ENCODE measurements around the gene VPS11. TPM values are rescaled to one million over a fixed set of nuclear protein-coding genes. Genes with fewer than 3 reads are reported as not detected.

The VPS11 gene
- total RNA-seq, 1 experiment from 2014 or later = 48.7 TPM

DNA sequence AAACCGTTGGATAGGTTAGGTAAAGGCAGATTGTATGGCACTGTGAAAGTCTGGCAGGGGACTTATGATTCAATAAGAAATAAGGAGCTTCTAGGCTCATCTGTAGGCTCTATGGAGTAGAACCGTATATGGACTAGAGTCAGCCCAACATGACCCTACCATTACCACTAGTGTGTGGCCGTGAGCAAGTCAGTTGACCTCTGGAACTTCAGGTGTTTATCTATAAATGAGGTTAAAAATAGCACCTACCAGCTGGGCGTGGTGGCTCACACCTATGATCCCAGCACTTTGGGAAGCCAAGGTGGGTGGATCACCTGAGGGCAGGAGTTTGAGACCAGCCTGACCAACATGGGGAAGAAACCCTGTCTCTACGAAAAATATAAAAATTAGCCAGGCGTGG is 58.2 kb downstream of the VPS11 start:
- H3K36me3 ChIP-seq (ENCODE audit: low read depth, low read length) = peaks cover 7% of the 10 kb centered on the region; the same call in 1 of the 2 replicates
- DNase-seq (no peak), ATAC-seq (no peak)
- H3K4me1 ChIP-seq (ENCODE audit: insufficient read depth, low read length) = peaks cover 8% of the 10 kb centered on the region
- H3K4me3 ChIP-seq (ENCODE audit: low read length) = no peak overlapping the region
- H3K9me3 ChIP-seq (ENCODE audit: low read length) = no peaks in the 10 kb centered on the region
- intact Hi-C loops (cut with micrococcal nuclease) = no loop called here
- no peaks in the 10 kb centered on the region for H3F3A ChIP-seq (ENCODE audit: low read length, unreplicated experiment)
- ChIA-PET CTCF (no interaction called here), POLR2A (ENCODE audit: unreplicated experiment) (no interaction called here)
- H4K20me1 ChIP-seq (ENCODE audit: low read length) = no peaks in the 10 kb centered on the region
- no peak overlapping the region for H3K9ac ChIP-seq (ENCODE audit: low read length)
- TF ChIP-seq EZH2phosphoT487 (IDR thresholded peaks at IDR 0.05; ENCODE audit: borderline replicate concordance, low read length) = no peak
- no peak for TF ChIP-seq EZH2 (IDR thresholded peaks at IDR 0.05; ENCODE audit: low read length, unreplicated experiment)
- TF ChIP-seq CTCF (conservative IDR thresholded peaks at IDR 0.05; ENCODE audit: low read depth, low read length) = no peak
- peaks cover 29% of the 10 kb centered on the region for H3K79me2 ChIP-seq (ENCODE audit: low read length)
- no peak overlapping the region for H3K27ac ChIP-seq (ENCODE audit: low read length)
- no peak overlapping the region for H3K4me2 ChIP-seq (ENCODE audit: low read length)
- BruUV-seq (replicated peaks) = no TSS peak
- H2AFZ ChIP-seq (ENCODE audit: low read length) = no peak overlapping the region
- no peaks in the 10 kb centered on the region for H3K27me3 ChIP-seq (ENCODE audit: low read length)
- no peaks in the 10 kb centered on the region for H3K9me2 ChIP-seq (replicated peaks; ENCODE audit: low read length)

GRCh38 chr11:119126675-119127268 is 59.2 kb downstream of the VPS11 start:
- H3K36me3 ChIP-seq (ENCODE audit: low read depth, low read length) = peaks cover 12% of the 10 kb centered on the region; the same call in 1 of the 2 replicates
- intact Hi-C loops (cut with micrococcal nuclease) = no loop called here
- no TSS peak for BruUV-seq (replicated peaks)
- no peaks in the 10 kb centered on the region for H3F3A ChIP-seq (ENCODE audit: low read length, unreplicated experiment)
- H3K9me3 ChIP-seq (ENCODE audit: low read length) = no peaks in the 10 kb centered on the region
- no peak overlapping the region for H3K27ac ChIP-seq (ENCODE audit: low read length)
- DNase-seq (no peak), ATAC-seq (no peak)
- no peak overlapping the region for H3K4me3 ChIP-seq (ENCODE audit: low read length)
- H3K9me2 ChIP-seq (replicated peaks; ENCODE audit: low read length) = no peaks in the 10 kb centered on the region
- POLR2A ChIA-PET (ENCODE audit: unreplicated experiment) = no interaction called here
- H3K4me2 ChIP-seq (ENCODE audit: low read length) = no peak overlapping the region
- peaks cover 25% of the 10 kb centered on the region for H3K79me2 ChIP-seq (ENCODE audit: low read length)
- CTCF ChIA-PET = interaction anchor here (0.5 kb wide), 1 partner anchor 79 kb away, joined by 4 read pairs; the partner anchor contains the start of gene CBL
- no peaks in the 10 kb centered on the region for H3K27me3 ChIP-seq (ENCODE audit: low read length)
- peaks cover 6% of the 10 kb centered on the region for H3K4me1 ChIP-seq (ENCODE audit: insufficient read depth, low read length)
- H2AFZ ChIP-seq (ENCODE audit: low read length) = no peak overlapping the region
- H4K20me1 ChIP-seq (ENCODE audit: low read length) = no peaks in the 10 kb centered on the region
- no peak overlapping the region for H3K9ac ChIP-seq (ENCODE audit: low read length)
- TF ChIP-seq EZH2 (IDR thresholded peaks at IDR 0.05; ENCODE audit: low read length, unreplicated experiment) (no peak), CTCF (conservative IDR thresholded peaks at IDR 0.05; ENCODE audit: low read depth, low read length) (no peak), EZH2phosphoT487 (IDR thresholded peaks at IDR 0.05; ENCODE audit: borderline replicate concordance, low read length) (no peak)

DNA sequence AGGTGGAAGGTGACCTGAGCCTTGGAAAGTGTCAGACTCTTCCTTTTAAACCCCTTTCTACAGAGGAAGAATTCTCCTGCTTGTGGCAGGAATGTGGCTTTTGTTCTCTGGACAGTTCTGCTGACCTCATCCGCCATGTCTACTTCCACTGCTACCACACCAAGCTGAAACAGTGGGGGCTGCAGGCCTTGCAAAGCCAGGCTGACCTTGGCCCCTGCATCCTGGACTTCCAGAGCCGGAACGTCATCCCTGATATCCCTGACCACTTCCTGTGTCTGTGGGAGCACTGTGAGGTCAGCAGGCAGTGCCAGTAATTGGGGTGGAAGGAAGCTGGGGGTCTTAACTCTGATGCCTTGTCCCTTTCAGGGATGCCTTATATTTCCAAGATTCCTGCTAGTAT is 63.0 kb downstream of the VPS11 start:
- no peaks in the 10 kb centered on the region for H3K9me3 ChIP-seq (ENCODE audit: low read length)
- no peaks in the 10 kb centered on the region for H4K20me1 ChIP-seq (ENCODE audit: low read length)
- no peak for DNase-seq
- H3F3A ChIP-seq (ENCODE audit: low read length, unreplicated experiment) = no peaks in the 10 kb centered on the region
- H3K9ac ChIP-seq (ENCODE audit: low read length) = no peak overlapping the region
- no peak overlapping the region for H3K27ac ChIP-seq (ENCODE audit: low read length)
- H2AFZ ChIP-seq (ENCODE audit: low read length) = no peak overlapping the region
- H3K4me2 ChIP-seq (ENCODE audit: low read length) = no peak overlapping the region
- intact Hi-C loops (cut with micrococcal nuclease) = no loop called here
- ChIA-PET CTCF (no interaction called here), POLR2A (ENCODE audit: unreplicated experiment) (no interaction called here)
- TF ChIP-seq CTCF (conservative IDR thresholded peaks at IDR 0.05; ENCODE audit: low read depth, low read length) (no peak), EZH2 (IDR thresholded peaks at IDR 0.05; ENCODE audit: low read length, unreplicated experiment) (no peak)
- no peaks in the 10 kb centered on the region for H3K79me2 ChIP-seq (ENCODE audit: low read length)
- peaks cover 17% of the 10 kb centered on the region; the same call in 1 of the 2 replicates for H3K36me3 ChIP-seq (ENCODE audit: low read depth, low read length)
- BruUV-seq (replicated peaks) = no TSS peak
- H3K4me1 ChIP-seq (ENCODE audit: insufficient read depth, low read length) = no peaks in the 10 kb centered on the region; the same call in 1 of the 2 replicates
- no peak overlapping the region for H3K4me3 ChIP-seq (ENCODE audit: low read length)
- no peak for ATAC-seq
- no peaks in the 10 kb centered on the region for H3K9me2 ChIP-seq (replicated peaks; ENCODE audit: low read length)
- H3K27me3 ChIP-seq (ENCODE audit: low read length) = no peaks in the 10 kb centered on the region

Data from PC-3 (cell line).